ENCODE measurements around the gene LARGE1. TPM values are rescaled to one million over a fixed set of nuclear protein-coding genes. Genes with fewer than 3 reads are reported as not detected.

LARGE1 gene
- total RNA-seq, 1 donor from 2014 or later: 81.2 TPM

DNA sequence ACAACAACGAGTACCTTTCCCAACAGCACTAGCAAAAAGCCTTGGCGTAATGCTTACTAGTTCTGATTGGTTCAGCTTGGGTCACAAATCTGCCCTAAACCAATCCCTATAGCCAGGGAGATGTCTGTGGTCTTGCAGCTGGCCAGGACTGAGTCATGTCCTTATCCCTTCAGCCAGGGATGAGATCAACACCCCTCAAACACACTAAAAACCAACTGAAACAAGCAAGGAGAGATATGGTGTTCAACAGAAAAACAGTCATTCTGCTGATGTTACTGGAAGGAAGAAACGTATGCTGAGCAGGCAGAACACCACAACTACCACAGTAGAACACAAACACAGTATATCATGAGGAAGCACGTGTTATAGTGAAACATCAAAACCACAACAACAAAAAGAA lies 375.6 kb downstream of the LARGE1 start:
- H3K27me3 Mint-ChIP-seq (ENCODE audit: unreplicated experiment): peaks cover 6% of the 10 kb centered on the region
- TF ChIP-seq, protein P1, sequence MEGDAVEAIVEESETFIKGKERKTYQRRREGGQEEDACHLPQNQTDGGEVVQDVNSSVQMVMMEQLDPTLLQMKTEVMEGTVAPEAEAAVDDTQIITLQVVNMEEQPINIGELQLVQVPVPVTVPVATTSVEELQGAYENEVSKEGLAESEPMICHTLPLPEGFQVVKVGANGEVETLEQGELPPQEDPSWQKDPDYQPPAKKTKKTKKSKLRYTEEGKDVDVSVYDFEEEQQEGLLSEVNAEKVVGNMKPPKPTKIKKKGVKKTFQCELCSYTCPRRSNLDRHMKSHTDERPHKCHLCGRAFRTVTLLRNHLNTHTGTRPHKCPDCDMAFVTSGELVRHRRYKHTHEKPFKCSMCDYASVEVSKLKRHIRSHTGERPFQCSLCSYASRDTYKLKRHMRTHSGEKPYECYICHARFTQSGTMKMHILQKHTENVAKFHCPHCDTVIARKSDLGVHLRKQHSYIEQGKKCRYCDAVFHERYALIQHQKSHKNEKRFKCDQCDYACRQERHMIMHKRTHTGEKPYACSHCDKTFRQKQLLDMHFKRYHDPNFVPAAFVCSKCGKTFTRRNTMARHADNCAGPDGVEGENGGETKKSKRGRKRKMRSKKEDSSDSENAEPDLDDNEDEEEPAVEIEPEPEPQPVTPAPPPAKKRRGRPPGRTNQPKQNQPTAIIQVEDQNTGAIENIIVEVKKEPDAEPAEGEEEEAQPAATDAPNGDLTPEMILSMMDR (IDR thresholded peaks at IDR 0.05; ENCODE audit: partially characterized antibody, unreplicated experiment): no peak
- no peak for DNase-seq

DNA sequence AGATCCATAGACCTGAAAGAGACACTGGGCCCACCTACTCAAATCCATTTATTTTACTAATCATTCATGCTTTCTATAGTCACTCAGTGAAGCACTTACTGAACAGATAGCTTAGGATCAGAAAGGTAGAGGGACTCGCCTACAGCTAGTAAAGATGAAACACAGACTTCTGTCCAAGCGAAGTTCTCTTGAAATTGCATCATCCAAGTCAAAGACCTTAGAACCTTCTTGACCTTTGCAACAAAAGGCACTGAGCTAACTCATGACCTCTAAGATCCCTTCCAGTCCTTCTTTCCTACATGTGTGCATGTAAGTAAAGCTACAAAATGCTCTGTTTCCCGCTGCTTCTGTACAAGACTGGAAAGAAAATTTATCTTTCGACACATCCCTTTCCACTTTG lies 377.6 kb downstream of the LARGE1 start:
- Mint-ChIP-seq H3K4me1 (ENCODE audit: low read depth, unreplicated experiment) (peaks cover 4% of the 10 kb centered on the region), H3K27me3 (ENCODE audit: unreplicated experiment) (peaks cover 4% of the 10 kb centered on the region), H3K36me3 (ENCODE audit: unreplicated experiment) (no peaks in the 10 kb centered on the region), H3K4me3 (ENCODE audit: unreplicated experiment) (no peak overlapping the region), H3K27ac (ENCODE audit: unreplicated experiment) (no peak overlapping the region), H3K9me3 (ENCODE audit: unreplicated experiment) (peaks cover 5% of the 10 kb centered on the region)
- TF ChIP-seq, protein P1 (IDR thresholded peaks at IDR 0.05; ENCODE audit: partially characterized antibody, unreplicated experiment): no peak
- DNase-seq: no peak

More for the DNA sequence above, 375.6 kb downstream of the LARGE1 start:
- peaks cover 4% of the 10 kb centered on the region for H3K4me1 Mint-ChIP-seq (ENCODE audit: low read depth, unreplicated experiment)
- no peak overlapping the region for H3K27ac Mint-ChIP-seq (ENCODE audit: unreplicated experiment)
- H3K36me3 Mint-ChIP-seq (ENCODE audit: unreplicated experiment): no peaks in the 10 kb centered on the region
- H3K4me3 Mint-ChIP-seq (ENCODE audit: unreplicated experiment): no peak overlapping the region
- peaks cover 5% of the 10 kb centered on the region for H3K9me3 Mint-ChIP-seq (ENCODE audit: unreplicated experiment)

DNA sequence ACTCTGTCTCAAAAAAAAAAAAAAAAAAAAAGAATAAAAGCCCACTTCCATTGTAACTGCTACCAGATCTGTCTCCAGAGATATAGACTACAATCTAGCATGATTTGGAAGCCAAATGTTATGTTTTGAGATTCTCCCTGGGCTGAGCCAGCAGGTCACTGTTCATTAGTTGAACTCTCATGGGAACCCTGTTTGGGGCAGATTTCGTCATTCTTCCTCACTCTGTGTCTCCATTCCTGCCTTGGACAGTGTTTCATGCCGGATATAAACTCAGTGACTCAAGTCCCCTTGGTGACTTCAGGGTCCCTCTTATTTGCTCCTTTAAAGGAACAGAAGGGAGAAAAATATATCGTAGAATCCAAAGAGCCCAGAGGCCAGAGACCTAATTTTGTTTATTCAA lies 378.1 kb downstream of the LARGE1 start:
- peaks cover 4% of the 10 kb centered on the region for H3K4me1 Mint-ChIP-seq (ENCODE audit: low read depth, unreplicated experiment)
- no peak overlapping the region for H3K4me3 Mint-ChIP-seq (ENCODE audit: unreplicated experiment)
- no peaks in the 10 kb centered on the region for H3K36me3 Mint-ChIP-seq (ENCODE audit: unreplicated experiment)
- DNase-seq: no peak
- H3K9me3 Mint-ChIP-seq (ENCODE audit: unreplicated experiment): peaks cover 5% of the 10 kb centered on the region
- H3K27me3 Mint-ChIP-seq (ENCODE audit: unreplicated experiment): peaks cover 4% of the 10 kb centered on the region
- TF ChIP-seq, protein P1 (IDR thresholded peaks at IDR 0.05; ENCODE audit: partially characterized antibody, unreplicated experiment): no peak
- H3K27ac Mint-ChIP-seq (ENCODE audit: unreplicated experiment): no peak overlapping the region

DNA sequence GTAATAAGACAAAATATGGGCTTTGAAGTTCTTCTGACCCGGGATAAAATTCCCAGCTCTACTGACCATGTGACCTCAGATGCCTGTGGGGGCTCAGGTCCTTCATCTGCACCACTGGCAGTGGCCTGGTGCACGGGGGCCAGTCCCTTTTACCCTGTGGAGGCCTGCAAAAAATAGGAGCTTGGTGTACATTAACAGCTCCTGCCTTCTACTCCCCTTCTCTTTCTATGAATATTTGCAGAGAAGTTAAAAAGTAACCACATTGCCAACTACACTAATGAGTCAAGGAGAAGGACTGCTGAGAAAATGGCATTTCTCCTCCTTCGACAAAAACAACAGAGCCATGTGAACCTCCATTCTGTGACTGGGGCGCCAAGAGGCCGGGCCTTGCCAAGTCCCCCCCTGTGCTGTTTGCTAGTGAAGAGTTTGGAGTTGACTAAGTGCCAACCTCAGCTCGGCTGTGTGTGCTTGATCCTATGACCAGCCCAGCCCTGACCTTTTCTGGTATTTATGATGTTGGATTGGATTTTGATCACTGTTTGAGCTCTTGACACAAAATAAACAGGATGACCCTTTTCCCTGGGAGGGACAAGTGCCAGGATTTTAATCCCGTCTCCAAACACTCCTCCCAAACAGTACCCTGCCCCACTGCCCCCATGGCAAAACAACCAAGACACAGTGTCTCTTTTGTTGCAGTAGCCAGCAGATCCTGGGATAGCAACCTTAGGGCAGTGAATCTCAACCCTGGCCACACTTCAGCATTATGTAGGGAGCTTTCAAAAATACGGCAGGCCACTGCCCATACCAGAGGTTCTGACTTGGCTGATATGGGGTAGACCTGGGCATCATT lies 380.1 kb downstream of the LARGE1 start:
- Mint-ChIP-seq H3K4me1 (ENCODE audit: low read depth, unreplicated experiment) (peaks cover 4% of the 10 kb centered on the region), H3K36me3 (ENCODE audit: unreplicated experiment) (no peaks in the 10 kb centered on the region), H3K9me3 (ENCODE audit: unreplicated experiment) (peaks cover 3% of the 10 kb centered on the region), H3K4me3 (ENCODE audit: unreplicated experiment) (no peak overlapping the region), H3K27me3 (ENCODE audit: unreplicated experiment) (peaks cover 2% of the 10 kb centered on the region), H3K27ac (ENCODE audit: unreplicated experiment) (no peak overlapping the region)
- DNase-seq: no peak
- TF ChIP-seq, protein P1 (IDR thresholded peaks at IDR 0.05; ENCODE audit: partially characterized antibody, unreplicated experiment): no peak

DNA sequence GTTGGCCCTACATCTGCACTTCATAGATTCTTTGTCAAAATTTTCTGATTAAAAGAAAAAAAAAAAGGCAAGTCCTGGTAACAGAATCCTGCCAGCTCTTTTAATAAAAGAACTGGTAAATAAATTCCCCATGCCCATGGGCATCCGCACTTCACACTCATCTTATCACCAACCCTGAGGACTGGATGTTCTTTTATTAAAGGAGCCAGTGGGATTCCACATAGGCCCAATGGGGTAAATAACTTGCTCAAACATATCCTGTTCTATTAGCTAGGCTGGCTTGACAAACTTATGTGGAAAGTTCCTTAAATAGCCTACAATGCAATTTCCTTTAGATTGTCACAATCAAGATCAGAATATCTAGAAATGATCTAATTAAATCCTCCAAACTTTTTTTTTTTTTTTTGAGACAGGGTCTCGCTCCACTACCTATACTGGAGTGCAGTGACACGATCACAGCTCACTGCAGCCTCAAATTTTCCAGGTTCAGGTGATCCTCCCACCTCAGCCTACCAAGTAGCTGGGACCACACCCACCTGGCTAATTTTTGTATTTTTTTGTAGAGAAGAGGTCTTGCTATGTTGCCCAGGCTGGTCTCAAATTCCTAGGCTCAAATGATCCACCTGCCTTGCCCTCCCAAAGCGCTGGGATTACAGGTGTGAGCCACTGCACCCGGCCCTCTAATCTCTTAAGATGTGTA lies 380.9 kb downstream of the LARGE1 start:
- Mint-ChIP-seq H3K4me1 (ENCODE audit: low read depth, unreplicated experiment) (peaks cover 4% of the 10 kb centered on the region), H3K4me3 (ENCODE audit: unreplicated experiment) (no peak overlapping the region), H3K27ac (ENCODE audit: unreplicated experiment) (no peak overlapping the region), H3K27me3 (ENCODE audit: unreplicated experiment) (peaks cover 2% of the 10 kb centered on the region), H3K36me3 (ENCODE audit: unreplicated experiment) (no peaks in the 10 kb centered on the region), H3K9me3 (ENCODE audit: unreplicated experiment) (peaks cover 3% of the 10 kb centered on the region)
- DNase-seq: no peak
- TF ChIP-seq, protein P1 (IDR thresholded peaks at IDR 0.05; ENCODE audit: partially characterized antibody, unreplicated experiment): no peak

All from glutamatergic neuron (in vitro differentiated cells).